ENCODE data around the gene GNA14. TPM values are rescaled to one million over a fixed set of nuclear protein-coding genes. Genes with fewer than 3 reads are reported as not detected.

Gene GNA14
- total and polyA plus RNA-seq, 2 donors (not counting 1 experiment from before 2014, with no cell fraction given): 0.50 to 0.52 TPM

DNA sequence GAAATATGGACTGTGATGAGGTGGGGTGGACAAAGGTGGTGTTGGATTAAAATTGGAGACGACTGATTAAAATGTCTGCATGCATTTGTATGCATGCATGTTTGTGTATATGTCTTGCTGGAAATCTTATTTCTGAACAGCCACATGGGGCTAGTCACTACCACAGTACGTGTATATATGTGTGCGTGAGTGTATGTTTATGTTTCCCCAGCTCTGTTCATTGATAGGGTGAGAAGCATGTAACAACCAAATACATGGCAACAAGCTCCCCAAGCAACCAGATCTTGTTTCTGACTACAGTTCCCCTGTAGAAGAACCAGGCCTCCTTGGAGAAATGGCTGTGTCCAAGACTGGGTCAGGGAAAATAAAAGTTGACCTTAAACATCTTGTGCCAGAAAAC is 139.7 kb downstream of the GNA14 start:
- Histone ChIP-seq H3K27ac (ENCODE audit: insufficient read depth, low read length) (no peak overlapping the region), H4K20me1 (ENCODE audit: control insufficient read depth, extremely low read depth, insufficient read depth, low read length) (no peaks in the 10 kb centered on the region), H3K36me3 (ENCODE audit: control insufficient read depth, insufficient read depth, low read length) (no peaks in the 10 kb centered on the region), H3K4me1 (ENCODE audit: control insufficient read depth, extremely low read depth, insufficient read depth, low read length) (no peaks in the 10 kb centered on the region), H3K9me3 (ENCODE audit: control insufficient read depth, insufficient read depth, low read depth, low read length) (no peaks in the 10 kb centered on the region), H3K4me3 (replicated peaks in 1 of 4; ENCODE audit: control extremely low read depth in 1 of 4, insufficient read depth in 1 of 4, low read depth in 3 of 4, low read length in 4 of 4) (no peak overlapping the region), H3K79me2 (ENCODE audit: control insufficient read depth, insufficient read depth, low read length) (no peaks in the 10 kb centered on the region), H3K27me3 (ENCODE audit: control insufficient read depth, insufficient read depth, low read length) (no peaks in the 10 kb centered on the region), H2AFZ (ENCODE audit: low read length) (no peak overlapping the region), H3K4me2 (ENCODE audit: extremely low read depth, insufficient read depth, low read length) (no peak overlapping the region), H3K9ac (ENCODE audit: insufficient read depth, low read length) (no peak overlapping the region)
- TF ChIP-seq, protein P1, sequence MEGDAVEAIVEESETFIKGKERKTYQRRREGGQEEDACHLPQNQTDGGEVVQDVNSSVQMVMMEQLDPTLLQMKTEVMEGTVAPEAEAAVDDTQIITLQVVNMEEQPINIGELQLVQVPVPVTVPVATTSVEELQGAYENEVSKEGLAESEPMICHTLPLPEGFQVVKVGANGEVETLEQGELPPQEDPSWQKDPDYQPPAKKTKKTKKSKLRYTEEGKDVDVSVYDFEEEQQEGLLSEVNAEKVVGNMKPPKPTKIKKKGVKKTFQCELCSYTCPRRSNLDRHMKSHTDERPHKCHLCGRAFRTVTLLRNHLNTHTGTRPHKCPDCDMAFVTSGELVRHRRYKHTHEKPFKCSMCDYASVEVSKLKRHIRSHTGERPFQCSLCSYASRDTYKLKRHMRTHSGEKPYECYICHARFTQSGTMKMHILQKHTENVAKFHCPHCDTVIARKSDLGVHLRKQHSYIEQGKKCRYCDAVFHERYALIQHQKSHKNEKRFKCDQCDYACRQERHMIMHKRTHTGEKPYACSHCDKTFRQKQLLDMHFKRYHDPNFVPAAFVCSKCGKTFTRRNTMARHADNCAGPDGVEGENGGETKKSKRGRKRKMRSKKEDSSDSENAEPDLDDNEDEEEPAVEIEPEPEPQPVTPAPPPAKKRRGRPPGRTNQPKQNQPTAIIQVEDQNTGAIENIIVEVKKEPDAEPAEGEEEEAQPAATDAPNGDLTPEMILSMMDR (conservative IDR thresholded peaks at IDR 0.05 in 1 of 2, IDR thresholded peaks at IDR 0.05 in 1 of 2; ENCODE audit: low read depth in 1 of 2, low read length in 2 of 2): no peak
- no peak for TF ChIP-seq EZH2 (IDR thresholded peaks at IDR 0.05; ENCODE audit: low read length, missing control alignments)
- DNase-seq (ENCODE audit: low read depth in 2 of 2): no peak

DNA sequence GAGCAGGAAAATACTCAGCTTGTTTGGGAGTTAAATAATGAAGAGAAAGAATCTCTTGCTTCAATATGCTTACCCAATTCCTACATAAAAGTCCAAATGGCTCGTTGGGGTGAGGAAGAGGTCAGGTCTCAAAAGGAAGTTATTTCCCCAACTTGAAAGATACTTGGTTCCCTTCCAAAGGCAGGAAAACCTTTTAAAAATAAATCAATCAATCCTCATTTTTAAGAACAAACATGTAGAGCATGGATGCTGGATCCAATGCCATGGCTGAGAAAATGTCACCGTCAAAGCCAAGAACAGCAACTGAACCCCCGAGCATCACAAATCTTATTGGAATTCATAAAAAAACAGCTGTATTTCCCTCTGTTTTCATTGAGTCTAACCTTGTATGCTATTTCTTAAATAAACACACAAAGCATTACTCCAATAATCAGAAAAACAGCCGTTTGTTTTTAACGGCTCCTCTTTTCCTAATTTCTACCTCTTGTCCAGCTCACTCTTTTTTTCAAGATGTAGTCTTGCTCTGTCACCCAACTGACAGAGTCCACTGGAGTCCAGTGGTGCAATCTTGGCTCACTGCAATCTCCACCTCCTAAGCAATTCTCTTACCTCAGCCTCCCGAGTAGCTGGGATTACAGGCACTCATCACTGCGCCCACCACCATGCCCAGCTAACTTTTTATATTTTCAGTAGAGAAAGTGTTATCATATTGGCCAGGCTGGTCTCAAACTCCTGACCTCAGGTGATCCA is 140.7 kb downstream of the GNA14 start:
- Histone ChIP-seq H3K27ac (ENCODE audit: insufficient read depth, low read length) (no peak overlapping the region), H3K4me3 (replicated peaks in 1 of 4; ENCODE audit: control extremely low read depth in 1 of 4, insufficient read depth in 1 of 4, low read depth in 3 of 4, low read length in 4 of 4) (no peak overlapping the region), H3K9me3 (ENCODE audit: control insufficient read depth, insufficient read depth, low read depth, low read length) (no peaks in the 10 kb centered on the region), H2AFZ (ENCODE audit: low read length) (no peak overlapping the region), H3K9ac (ENCODE audit: insufficient read depth, low read length) (no peak overlapping the region), H3K79me2 (ENCODE audit: control insufficient read depth, insufficient read depth, low read length) (no peaks in the 10 kb centered on the region), H3K36me3 (ENCODE audit: control insufficient read depth, insufficient read depth, low read length) (no peaks in the 10 kb centered on the region), H4K20me1 (ENCODE audit: control insufficient read depth, extremely low read depth, insufficient read depth, low read length) (no peaks in the 10 kb centered on the region), H3K4me2 (ENCODE audit: extremely low read depth, insufficient read depth, low read length) (no peak overlapping the region), H3K27me3 (ENCODE audit: control insufficient read depth, insufficient read depth, low read length) (no peaks in the 10 kb centered on the region), H3K4me1 (ENCODE audit: control insufficient read depth, extremely low read depth, insufficient read depth, low read length) (no peaks in the 10 kb centered on the region)
- peak; percentile 48 to 65 for DNase-seq (ENCODE audit: low read depth in 2 of 2)
- TF ChIP-seq EZH2 (IDR thresholded peaks at IDR 0.05; ENCODE audit: low read length, missing control alignments): no peak
- TF ChIP-seq, protein P1 (conservative IDR thresholded peaks at IDR 0.05 in 1 of 2, IDR thresholded peaks at IDR 0.05 in 1 of 2; ENCODE audit: low read depth in 1 of 2, low read length in 2 of 2): no peak

GRCh38 chr9:77505232-77505631 is 142.9 kb downstream of the GNA14 start:
- peak in 1 of 2 donors; percentile 17 for DNase-seq (ENCODE audit: low read depth in 2 of 2)
- TF ChIP-seq, protein P1 (conservative IDR thresholded peaks at IDR 0.05 in 1 of 2, IDR thresholded peaks at IDR 0.05 in 1 of 2; ENCODE audit: low read depth in 1 of 2, low read length in 2 of 2): no peak
- TF ChIP-seq EZH2 (IDR thresholded peaks at IDR 0.05; ENCODE audit: low read length, missing control alignments): no peak
- no peaks in the 10 kb centered on the region for H3K9me3 ChIP-seq (ENCODE audit: control insufficient read depth, insufficient read depth, low read depth, low read length)
- no peak overlapping the region for H3K9ac ChIP-seq (ENCODE audit: insufficient read depth, low read length)
- no peaks in the 10 kb centered on the region for H3K4me1 ChIP-seq (ENCODE audit: control insufficient read depth, extremely low read depth, insufficient read depth, low read length)
- no peaks in the 10 kb centered on the region for H3K27me3 ChIP-seq (ENCODE audit: control insufficient read depth, insufficient read depth, low read length)
- no peak overlapping the region for H2AFZ ChIP-seq (ENCODE audit: low read length)
- no peak overlapping the region for H3K4me3 ChIP-seq (replicated peaks in 1 of 4; ENCODE audit: control extremely low read depth in 1 of 4, insufficient read depth in 1 of 4, low read depth in 3 of 4, low read length in 4 of 4)
- no peaks in the 10 kb centered on the region for H3K79me2 ChIP-seq (ENCODE audit: control insufficient read depth, insufficient read depth, low read length)
- H4K20me1 ChIP-seq (ENCODE audit: control insufficient read depth, extremely low read depth, insufficient read depth, low read length): no peaks in the 10 kb centered on the region
- H3K36me3 ChIP-seq (ENCODE audit: control insufficient read depth, insufficient read depth, low read length): no peaks in the 10 kb centered on the region
- no peak overlapping the region for H3K4me2 ChIP-seq (ENCODE audit: extremely low read depth, insufficient read depth, low read length)
- H3K27ac ChIP-seq (ENCODE audit: insufficient read depth, low read length): no peak overlapping the region

All from fibroblast of lung (primary cell).